ENCODE results near the gene CNTN2. TPM values are rescaled to one million over a fixed set of nuclear protein-coding genes. Genes with fewer than 3 reads are reported as not detected.

CNTN2 gene, protein sequence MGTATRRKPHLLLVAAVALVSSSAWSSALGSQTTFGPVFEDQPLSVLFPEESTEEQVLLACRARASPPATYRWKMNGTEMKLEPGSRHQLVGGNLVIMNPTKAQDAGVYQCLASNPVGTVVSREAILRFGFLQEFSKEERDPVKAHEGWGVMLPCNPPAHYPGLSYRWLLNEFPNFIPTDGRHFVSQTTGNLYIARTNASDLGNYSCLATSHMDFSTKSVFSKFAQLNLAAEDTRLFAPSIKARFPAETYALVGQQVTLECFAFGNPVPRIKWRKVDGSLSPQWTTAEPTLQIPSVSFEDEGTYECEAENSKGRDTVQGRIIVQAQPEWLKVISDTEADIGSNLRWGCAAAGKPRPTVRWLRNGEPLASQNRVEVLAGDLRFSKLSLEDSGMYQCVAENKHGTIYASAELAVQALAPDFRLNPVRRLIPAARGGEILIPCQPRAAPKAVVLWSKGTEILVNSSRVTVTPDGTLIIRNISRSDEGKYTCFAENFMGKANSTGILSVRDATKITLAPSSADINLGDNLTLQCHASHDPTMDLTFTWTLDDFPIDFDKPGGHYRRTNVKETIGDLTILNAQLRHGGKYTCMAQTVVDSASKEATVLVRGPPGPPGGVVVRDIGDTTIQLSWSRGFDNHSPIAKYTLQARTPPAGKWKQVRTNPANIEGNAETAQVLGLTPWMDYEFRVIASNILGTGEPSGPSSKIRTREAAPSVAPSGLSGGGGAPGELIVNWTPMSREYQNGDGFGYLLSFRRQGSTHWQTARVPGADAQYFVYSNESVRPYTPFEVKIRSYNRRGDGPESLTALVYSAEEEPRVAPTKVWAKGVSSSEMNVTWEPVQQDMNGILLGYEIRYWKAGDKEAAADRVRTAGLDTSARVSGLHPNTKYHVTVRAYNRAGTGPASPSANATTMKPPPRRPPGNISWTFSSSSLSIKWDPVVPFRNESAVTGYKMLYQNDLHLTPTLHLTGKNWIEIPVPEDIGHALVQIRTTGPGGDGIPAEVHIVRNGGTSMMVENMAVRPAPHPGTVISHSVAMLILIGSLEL
- not detected for total RNA-seq

DNA sequence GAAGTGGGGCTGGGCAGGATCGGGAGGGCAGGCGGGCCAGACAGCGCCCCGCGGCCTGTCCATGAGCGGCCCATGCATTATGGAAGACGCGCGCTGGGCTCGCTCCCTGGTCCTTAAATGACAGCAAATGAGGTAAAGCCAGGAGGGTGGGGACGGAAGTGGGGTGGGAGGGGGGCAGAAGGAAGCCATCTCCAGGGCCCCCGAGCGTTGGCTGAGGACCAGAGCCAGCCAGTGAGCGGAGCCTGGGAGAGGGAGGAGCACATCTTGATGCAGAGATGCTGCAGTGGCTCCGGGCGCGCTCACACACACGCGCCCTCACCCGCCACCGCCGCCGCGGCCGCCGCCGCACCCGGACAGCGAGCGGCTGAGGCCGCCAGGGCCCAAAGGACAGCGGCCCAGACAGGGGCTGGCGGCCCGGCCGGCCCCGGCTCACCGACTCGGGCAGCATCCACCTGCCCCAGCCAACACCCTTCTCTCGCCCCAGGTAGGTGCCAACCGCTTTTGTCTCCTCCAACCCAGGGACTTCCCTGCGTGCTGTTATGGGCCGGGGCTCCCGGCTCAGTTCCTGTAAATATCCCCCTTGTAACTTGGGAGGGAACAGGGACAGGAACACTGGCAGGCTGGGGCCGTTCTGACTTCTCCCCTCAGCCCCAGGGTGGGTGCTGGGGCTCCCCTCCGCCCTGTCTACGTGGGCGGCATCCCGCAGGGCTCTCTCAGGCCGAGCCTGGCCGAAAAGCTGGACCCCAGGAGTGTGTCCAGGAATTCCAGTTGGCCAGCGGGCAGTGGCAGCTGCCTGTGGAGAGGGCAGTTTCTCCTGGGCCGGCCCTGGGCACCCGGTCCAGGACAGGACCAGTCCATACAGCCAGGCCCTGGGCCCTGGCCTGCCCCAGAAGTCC, at the start of gene CNTN2:
Gene CNTN2, plus strand, starts transcription at position 302 of the 896 bp plus-strand sequence. CDS start 9,974 bp downstream, outside the sequence.
- no peaks in the 10 kb centered on the region for H3K9me3 Mint-ChIP-seq
- H3K27me3 Mint-ChIP-seq, result peaks cover 60% of the 10 kb centered on the region
- H3K36me3 Mint-ChIP-seq, result no peaks in the 10 kb centered on the region
- H3K4me3 Mint-ChIP-seq, result no peak within 1 kb of the TSS
- H3K4me1 Mint-ChIP-seq, result no peaks in the 10 kb centered on the region
- no peak for DNase-seq
- H3K27ac Mint-ChIP-seq, result no peak within 1 kb of the TSS

DNA sequence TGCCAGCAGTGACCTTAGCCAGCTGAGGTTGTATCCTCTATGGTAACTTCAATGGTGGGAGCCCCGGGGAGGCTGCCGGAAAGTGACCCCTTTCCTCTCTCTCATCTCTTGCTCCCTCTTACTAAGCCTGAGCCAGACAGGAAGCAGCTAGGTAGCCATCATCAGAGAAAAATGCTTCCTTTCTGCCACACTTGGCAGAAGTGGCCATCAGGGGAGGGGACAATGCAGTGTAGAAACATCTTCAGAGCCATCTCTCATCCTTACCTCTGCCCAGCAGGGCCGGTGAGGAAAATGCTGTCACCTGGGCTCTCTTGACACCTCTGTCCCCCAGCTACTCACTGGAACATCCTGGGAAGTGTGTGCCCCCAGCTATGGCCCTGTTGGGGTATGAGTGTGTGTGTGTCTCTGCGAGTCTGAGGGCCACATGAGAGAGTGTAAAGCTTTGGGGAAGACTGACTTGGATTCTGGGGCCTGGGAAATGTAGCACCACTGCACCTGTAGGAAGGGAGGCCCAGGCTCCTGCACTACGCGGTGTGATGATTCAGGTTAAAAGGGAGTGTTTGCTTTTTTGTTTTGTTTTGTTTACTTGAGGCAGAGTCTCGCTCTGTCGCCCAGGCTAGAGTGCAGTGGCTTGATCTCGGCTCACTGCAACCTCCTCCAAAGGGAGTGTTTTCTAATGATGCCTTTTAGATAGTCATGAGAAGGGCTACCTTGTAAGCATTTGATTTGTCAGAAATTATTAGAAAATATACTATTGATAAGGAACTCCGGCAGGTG, 48.7 kb upstream of the CNTN2 start:
- Mint-ChIP-seq H3K4me1 (peaks cover 15% of the 10 kb centered on the region), H3K9me3 (no peaks in the 10 kb centered on the region), H3K36me3 (no peaks in the 10 kb centered on the region), H3K4me3 (no peak overlapping the region), H3K27me3 (peaks cover 3% of the 10 kb centered on the region), H3K27ac (no peak overlapping the region)
- no peak for DNase-seq

DNA sequence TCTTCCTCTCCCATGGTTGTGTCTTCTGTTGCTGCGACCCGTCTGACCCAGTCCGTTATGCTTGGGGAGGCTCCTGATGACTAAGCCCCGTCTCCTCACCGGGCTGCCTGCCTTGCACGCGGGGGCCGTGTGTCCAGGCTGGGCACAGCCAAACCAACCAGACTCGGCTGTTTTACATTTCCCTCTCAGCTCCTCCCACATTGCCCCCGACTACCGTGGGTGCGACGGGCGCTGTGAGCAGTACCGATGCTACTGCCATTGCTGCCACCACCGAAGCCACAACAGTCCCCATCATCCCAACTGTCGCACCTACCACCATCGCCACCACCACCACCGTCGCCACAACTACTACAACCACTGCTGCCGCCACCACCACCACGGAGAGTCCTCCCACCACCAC, 46.0 kb upstream of the CNTN2 start:
- Mint-ChIP-seq H3K4me1 (peaks cover 13% of the 10 kb centered on the region), H3K36me3 (no peaks in the 10 kb centered on the region), H3K27ac (no peak overlapping the region), H3K27me3 (no peaks in the 10 kb centered on the region), H3K4me3 (no peak overlapping the region), H3K9me3 (no peaks in the 10 kb centered on the region)
- DNase-seq, result no peak

DNA sequence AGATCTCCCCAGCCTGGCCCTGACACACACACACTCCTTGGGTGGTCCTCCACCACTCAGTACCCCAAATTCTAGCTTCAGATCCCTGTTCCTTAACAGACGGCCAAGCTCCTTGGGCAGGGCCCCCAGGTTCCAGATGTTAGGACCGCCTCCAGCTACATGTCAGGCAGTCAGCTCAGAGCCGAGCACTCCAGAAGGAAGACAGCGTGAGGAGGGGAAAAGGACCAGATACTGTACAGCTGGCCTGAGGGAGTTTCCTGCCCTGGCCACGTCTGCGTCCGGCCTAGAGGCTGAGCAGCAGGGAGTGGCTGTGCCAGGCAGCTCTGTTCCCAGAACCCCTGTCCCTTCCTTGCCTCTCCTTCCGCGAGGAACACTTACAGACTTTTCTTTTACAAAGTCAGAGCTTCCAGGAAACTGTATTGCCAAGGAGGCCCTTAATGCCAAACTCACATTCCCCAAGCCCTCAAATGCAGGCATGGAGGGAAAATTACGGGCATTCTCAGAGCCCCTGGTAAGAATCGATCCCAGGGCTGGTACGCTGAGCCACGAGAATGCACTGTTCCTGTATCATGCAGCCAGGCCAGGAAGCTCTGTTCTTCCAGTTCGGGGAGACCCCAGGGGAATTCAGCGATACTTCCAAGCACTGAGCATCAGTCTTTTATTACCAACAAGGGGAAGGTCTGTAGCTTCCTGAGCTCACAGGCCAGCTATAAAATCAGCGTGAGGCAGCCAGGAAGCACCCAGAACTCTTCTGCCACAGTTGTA, 45.2 kb upstream of the CNTN2 start:
- H3K27me3 Mint-ChIP-seq, result no peaks in the 10 kb centered on the region
- H3K27ac Mint-ChIP-seq, result no peak overlapping the region
- H3K4me3 Mint-ChIP-seq, result no peak overlapping the region
- H3K4me1 Mint-ChIP-seq, result peaks cover 5% of the 10 kb centered on the region
- H3K36me3 Mint-ChIP-seq, result no peaks in the 10 kb centered on the region
- DNase-seq, result no peak
- no peaks in the 10 kb centered on the region for H3K9me3 Mint-ChIP-seq

DNA sequence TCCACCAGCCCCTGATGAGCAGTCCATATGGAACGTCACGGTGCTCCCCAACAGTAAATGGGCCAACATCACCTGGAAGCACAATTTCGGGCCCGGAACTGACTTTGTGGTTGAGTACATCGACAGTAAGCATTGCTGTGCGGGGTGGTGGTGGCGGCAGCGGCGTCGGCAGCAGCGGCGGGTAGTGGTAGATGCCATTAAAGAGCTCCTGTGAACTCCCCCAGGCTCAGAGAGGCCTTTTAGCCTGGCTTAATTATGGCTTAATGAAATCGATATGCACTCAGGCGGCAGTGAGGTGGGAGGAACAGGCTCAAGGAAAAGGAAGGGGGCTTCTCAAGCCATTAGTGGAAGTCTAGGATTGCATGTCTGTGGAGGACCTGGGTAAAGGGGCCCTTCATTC, 41.9 kb upstream of the CNTN2 start:
- no peaks in the 10 kb centered on the region for H3K27me3 Mint-ChIP-seq
- H3K9me3 Mint-ChIP-seq, result no peaks in the 10 kb centered on the region
- H3K36me3 Mint-ChIP-seq, result no peaks in the 10 kb centered on the region
- no peak for DNase-seq
- no peaks in the 10 kb centered on the region for H3K4me1 Mint-ChIP-seq
- no peak overlapping the region for H3K4me3 Mint-ChIP-seq
- no peak overlapping the region for H3K27ac Mint-ChIP-seq

DNA sequence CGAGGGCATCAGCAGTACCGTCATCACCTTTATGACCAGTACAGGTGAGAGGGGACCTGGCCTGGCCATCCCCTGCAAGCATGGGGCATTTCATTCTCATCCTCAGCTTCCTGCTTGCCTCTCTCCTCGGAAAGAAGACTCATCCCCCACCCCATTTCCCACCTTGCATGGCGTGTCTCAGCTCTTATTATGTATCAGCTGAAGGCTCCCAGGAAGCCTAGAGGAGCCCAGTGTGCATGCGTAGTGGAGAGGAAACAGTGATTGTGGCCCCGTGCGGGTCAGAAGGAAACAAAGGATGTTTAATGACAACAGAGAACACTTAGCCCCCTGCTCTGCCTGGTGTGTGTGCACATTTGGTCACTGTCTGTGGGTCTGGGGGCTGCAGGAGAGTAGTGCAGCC, 40.3 kb upstream of the CNTN2 start:
- Mint-ChIP-seq H3K27ac (no peak overlapping the region), H3K9me3 (no peaks in the 10 kb centered on the region), H3K4me3 (no peak overlapping the region), H3K27me3 (no peaks in the 10 kb centered on the region), H3K4me1 (no peaks in the 10 kb centered on the region), H3K36me3 (no peaks in the 10 kb centered on the region)
- DNase-seq, result no peak

DNA sequence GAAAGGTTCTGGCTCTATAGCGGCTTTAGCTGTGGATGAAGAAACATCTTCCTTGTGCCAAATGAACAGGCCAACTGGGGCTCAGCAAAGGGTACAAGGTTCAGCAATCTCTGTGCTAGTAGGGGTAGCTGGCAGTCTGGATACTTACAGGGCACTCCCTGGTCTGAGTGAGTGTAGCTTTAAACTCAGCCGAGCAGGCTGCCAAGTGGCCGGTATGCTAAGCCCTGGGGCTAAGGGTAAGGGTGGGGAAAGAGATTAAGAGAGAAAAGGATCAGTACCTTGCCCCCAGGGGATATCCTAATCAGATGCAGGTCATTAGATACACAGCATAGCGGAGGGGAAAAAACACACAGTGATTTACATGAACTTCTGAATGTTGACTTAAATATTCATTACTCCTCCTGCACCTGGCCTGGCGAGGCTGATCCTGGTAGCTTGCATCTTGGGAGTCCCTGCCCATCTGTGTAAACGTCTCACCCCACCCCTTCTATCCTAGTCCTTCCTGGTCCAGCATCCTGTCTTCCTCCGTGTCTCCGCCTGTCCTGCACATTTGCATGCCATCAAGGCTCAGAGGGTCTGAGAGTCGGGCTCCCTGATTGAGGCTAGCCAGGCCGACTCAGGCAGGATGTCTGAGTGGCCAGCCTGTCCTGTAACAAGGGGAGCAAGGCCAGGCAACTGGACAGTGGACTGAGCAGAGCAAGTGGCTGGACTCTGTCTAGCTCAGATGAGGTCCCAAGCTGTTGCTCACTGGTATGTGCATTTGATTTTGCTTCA, 39.5 kb upstream of the CNTN2 start:
- Mint-ChIP-seq H3K27ac (no peak overlapping the region), H3K36me3 (no peaks in the 10 kb centered on the region), H3K27me3 (no peaks in the 10 kb centered on the region), H3K4me3 (no peak overlapping the region), H3K4me1 (no peaks in the 10 kb centered on the region), H3K9me3 (no peaks in the 10 kb centered on the region)
- no peak for DNase-seq

DNA sequence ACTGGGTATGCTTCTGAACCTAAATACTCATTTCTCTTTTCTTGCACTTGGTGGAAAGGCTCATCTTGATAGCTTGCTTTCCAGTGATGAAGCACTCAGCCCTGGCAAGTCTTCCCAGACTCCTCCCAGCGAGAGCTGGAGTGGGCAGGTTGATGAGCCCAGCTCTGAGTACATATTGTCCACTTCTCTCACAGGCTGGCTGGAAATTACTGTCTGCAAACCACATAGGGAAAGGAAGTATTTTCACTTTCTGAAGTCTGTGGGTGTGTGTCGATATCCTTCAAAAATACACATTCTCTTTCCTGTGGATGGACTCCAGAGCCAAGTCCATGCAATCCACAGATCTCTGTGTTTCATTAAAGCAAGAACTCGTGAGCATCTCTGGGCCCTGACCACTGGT, 38.7 kb upstream of the CNTN2 start:
- H3K4me1 Mint-ChIP-seq, result no peaks in the 10 kb centered on the region
- no peaks in the 10 kb centered on the region for H3K9me3 Mint-ChIP-seq
- H3K36me3 Mint-ChIP-seq, result no peaks in the 10 kb centered on the region

DNA sequence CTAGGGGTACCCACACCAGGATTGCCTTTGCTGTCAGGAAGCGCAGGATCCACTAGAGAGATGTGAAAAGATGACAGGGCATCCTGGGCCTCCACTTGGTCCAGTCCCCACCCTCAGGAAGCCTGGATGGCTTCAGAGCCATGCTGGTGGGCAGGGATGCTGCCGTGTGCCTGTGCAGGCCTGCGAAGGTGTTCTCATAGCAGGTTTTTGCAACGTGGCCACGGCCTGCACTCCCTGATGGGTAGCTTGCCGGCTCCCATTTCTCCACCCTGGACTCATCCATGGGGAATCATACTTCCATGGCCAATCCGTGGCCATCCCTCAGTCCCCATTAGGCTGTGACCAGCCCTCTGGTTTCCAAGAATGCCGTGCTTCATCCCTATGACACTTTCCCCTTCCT, 34.1 kb upstream of the CNTN2 start:
- no peak overlapping the region for H3K27ac Mint-ChIP-seq
- no peaks in the 10 kb centered on the region for H3K4me1 Mint-ChIP-seq
- H3K36me3 Mint-ChIP-seq, result no peaks in the 10 kb centered on the region
- no peaks in the 10 kb centered on the region for H3K9me3 Mint-ChIP-seq
- no peaks in the 10 kb centered on the region for H3K27me3 Mint-ChIP-seq
- no peak overlapping the region for H3K4me3 Mint-ChIP-seq
- DNase-seq, result no peak

More for the DNA sequence above, 38.7 kb upstream of the CNTN2 start:
- Mint-ChIP-seq H3K27me3 (no peaks in the 10 kb centered on the region), H3K27ac (no peak overlapping the region), H3K4me3 (no peak overlapping the region)
- no peak for DNase-seq

DNA sequence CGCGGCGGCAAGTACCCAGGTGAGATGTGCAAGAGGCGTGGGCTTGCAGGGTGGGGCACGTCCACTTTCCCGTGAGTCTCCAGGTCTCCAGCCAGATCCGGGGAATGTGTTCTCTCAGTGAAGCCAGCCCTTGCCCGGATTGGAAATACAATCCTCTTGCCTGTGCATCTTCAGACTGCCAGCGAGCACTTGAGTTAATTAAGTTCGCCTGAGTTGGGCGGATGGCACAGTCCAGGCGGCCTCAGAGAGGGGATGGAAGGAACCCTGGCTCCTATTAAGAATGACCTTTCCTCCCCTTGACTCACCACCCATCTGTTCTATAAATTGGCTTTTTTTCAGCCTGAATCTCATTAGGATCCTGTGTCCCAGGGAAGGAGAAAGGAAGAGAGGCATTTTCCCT, 33.3 kb upstream of the CNTN2 start:
- no peak for DNase-seq
- Mint-ChIP-seq H3K36me3 (no peaks in the 10 kb centered on the region), H3K4me3 (no peak overlapping the region), H3K4me1 (no peaks in the 10 kb centered on the region), H3K27ac (no peak overlapping the region), H3K27me3 (no peaks in the 10 kb centered on the region), H3K9me3 (no peaks in the 10 kb centered on the region)

DNA sequence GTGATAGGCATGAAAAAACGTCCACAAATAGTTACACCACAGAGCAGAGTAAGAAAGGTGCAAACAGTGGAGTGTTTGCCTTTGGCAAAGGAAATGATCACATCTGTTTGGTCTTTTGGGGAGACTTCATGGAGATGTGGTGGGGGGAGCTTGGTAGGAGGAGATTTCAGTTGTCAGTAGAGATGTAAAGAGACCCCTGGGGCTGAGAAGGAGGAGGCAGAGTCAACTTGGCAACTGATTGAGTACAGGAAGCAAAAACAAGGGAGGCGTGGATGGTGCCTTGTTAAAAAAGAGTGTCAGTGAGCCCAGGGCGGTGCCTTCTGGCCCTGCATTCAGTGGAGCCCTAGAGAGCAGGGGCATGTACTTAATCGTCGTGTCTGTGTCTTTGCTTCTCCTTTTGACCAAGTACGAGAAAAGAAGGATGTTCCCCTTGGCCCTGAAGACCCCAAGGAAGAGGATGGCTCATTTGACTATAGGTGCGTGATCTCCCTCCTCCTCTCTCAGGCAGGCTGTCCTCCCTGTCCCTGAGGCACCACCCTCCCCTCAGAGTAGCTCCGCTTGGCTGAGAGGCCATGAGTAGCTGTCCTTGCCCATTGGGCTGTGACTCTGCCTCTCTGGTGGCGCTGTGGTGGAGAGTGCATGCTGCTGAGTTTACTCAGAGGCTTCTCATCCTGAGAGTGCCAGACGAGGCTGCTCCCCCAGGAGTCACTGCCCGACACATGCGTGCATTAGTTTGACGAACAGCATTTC, 30.4 kb upstream of the CNTN2 start:
- no peaks in the 10 kb centered on the region for H3K27me3 Mint-ChIP-seq
- H3K4me3 Mint-ChIP-seq, result no peak overlapping the region
- DNase-seq, result no peak
- no peak overlapping the region for H3K27ac Mint-ChIP-seq
- H3K9me3 Mint-ChIP-seq, result no peaks in the 10 kb centered on the region
- no peaks in the 10 kb centered on the region for H3K4me1 Mint-ChIP-seq
- H3K36me3 Mint-ChIP-seq, result no peaks in the 10 kb centered on the region

DNA sequence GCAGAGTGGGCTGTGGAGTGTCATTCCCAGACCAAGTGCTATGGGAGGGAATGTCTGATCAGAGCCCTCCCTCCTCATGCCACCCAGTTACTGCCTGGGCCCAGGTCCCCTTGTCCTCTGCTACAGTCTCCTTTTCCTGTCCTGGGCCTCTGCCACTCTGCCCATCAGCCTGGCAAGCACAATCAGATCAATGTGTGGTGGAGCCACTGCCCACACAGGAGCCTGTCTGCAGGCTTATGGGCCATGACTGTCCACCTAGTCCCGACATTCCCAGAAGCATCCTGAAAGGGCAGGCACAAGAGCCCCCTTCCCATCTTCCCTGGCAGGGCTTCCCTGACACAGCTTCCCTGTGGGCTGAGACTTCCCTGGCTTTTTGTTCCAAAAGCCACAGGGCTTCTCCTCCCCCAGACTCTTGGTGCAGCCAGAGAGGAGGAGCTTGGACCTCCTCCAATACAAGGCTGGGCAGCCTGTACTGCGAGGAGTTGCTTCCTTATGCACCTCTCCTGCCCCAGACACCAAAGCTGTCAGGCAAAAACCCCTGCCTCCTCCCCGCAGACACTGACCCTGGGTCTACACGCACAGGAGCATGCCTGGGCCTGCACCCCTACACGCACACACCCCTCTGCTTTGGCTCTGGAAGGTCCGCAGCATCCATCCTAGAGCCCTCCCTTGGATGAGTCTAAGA, 29.2 kb upstream of the CNTN2 start:
- H3K27ac Mint-ChIP-seq, result no peak overlapping the region

More for the DNA sequence above, 29.2 kb upstream of the CNTN2 start:
- Mint-ChIP-seq H3K4me1 (no peaks in the 10 kb centered on the region), H3K4me3 (no peak overlapping the region), H3K36me3 (no peaks in the 10 kb centered on the region), H3K9me3 (no peaks in the 10 kb centered on the region), H3K27me3 (no peaks in the 10 kb centered on the region)
- no peak for DNase-seq
